SK-N-DZ (cell line): ENCODE results near the gene LEFTY2. TPM values are rescaled to one million over a fixed set of nuclear protein-coding genes. Genes with fewer than 3 reads are reported as not detected.
"Not testable (repeated sequence)": the region's sequence is repeated elsewhere in the genome, so short reads cannot be mapped to it uniquely, and the experiment has no call there.

Experiments
- DNase-seq: peaks from one replicate; pipeline ENCODE4 v3.0.0-alpha.2; 2015; ENCODE audit warnings: low spot score
- polyA plus RNA-seq, 2 experiments: library from polyadenylated mRNA; depleted of rRNA; stranded (reverse); fragments of >200 nt; gene quantifications; 2 replicates each; pipeline ENCODE4 v1.2.3, GENCODE V29; 2014

LEFTY2 gene, protein sequence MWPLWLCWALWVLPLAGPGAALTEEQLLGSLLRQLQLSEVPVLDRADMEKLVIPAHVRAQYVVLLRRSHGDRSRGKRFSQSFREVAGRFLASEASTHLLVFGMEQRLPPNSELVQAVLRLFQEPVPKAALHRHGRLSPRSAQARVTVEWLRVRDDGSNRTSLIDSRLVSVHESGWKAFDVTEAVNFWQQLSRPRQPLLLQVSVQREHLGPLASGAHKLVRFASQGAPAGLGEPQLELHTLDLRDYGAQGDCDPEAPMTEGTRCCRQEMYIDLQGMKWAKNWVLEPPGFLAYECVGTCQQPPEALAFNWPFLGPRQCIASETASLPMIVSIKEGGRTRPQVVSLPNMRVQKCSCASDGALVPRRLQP
- 1.4 and 2.0 TPM in 2 replicates for polyA plus RNA-seq (2014; cell fraction: cytosol; rRNA removed)
- polyA plus RNA-seq (2014; cell fraction: nucleus; rRNA removed) = 0.38 and 0.92 TPM in 2 replicates

DNA sequence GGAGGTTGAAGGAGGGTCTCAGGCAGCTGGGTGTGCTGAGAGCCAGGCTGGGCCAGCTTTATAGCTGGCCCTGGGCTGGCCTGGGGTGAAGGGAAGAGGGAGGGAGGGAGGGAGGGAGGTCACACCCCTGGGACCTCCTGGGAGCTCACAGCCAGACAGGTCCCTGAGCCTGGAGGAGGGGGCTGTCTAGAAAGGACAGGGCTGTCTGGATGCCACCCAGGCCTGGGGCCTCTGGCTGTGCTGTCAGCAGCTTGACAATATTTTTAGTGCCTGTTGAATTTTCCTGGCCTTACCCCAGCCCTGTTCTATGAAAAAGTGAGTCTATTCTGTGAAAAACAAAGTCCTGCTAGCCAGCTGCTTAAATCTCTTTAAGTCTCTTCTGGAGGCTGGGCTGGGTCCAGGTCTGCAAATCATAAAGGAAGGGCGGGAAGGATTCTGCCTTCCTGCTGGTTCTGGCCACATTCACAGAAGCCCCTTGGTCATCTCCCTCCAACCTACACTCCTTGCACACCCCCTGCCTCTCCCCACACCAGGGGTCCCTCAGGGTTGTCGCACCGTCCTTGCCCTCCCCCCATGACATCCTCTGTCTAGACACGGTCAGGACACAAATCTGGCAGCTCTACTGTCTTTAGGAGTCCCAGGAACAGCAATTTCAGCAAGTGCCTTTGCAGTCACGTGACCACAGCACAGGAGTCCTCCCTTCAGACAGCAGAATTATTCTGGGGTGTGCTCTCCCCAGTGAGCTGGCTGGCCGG, at the start of gene LEFTY2:
LEFTY2 (minus strand) TSS at position 34 of the 755 bp plus-strand sequence. CDS start 80 bp downstream, outside the sequence.
- DNase-seq = no peak

DNA sequence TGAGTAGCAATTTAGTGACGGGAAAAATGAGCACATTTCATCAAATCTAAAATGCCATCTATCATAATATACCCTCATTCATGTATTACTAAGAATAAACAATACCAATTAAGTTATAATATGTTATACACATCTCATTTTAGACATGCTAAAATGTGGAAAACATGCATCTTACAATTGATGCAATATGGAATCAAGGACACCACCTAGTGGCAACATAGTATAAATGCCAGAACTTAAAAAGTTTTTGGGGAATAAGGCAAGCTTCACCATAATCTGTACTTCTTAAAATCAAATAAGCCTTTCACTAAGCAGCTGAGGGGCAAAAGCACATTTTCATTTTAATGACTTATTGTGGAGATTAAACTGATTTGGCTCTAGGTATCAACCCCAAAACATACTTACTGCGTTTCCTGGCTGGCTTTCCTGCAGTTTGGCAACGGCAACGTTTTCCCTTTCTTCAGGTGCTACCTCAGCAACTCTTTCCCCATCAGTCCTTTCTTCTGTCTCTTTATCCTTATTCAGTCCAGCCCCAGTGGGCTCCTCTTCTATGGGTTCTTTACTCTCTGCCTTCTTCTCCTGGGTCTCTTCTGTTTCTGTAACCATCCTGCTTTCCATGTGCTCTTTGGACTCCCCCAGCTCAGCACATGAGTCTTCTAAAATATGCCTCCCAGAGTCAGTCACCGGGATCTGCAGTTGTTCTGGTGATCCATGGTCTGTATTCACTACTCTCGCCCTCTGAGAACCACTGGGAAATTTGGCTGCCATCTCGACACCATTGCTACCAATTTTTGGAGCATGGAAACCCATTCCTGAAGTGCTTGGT, 46.7 kb upstream of the LEFTY2 start:
- DNase-seq = no peak

DNA sequence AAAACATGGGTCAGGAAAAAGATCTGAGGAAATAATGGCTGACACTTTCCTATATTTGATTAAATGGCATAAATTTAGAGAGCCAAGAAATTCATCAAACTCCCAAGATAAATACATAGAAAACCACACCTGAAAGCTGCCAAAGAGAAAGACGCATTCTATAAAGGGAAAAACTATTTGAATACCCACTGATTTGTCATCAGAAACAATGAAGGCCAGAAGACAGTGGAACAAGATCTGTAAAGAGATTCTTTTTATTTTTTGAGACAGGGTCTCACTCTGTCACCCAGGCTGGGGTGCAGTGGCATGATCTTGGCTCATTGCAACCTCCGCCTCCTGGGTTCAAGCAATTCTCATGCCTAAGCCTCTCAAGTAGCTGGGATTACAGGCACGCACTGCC, 40.7 kb upstream of the LEFTY2 start:
- no peak for DNase-seq

DNA sequence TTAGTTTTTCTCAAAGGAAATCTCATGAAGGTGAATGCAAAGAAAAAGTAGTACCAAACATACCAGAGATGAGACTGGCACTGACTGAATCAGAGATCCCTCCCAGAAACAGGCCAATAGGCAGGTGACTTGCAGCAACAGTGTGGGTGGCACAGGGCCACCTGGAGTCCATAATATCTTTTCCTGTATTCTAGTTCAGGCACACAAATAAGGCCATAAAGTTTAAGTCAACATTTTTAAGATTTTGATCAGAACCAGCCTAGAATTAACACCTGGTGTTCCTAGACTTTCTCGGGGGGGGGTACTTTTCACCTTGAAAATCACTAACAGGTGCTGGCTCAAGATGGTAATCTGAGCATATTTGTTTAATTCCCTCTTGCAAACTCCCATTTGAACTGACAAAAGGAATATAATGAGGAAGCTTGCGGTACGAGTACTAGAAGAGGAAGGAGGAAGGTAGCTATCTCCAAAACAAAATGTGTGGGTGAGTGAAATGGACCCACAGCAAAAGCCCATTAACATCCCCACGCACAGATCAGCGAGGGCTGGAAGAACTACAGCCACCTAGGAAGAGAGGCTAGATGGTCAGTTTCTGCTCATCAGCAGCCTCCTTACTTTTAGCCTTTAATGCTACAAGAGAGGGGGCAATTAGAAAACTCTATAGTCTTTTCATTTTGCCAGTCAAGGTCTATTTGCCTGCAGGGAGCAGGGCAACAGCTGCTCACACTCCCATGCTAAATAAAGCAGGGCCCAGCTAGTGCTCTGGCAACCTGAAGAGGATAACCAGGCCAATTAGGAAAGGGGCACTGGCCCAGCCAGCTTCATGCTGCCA, 39.2 kb upstream of the LEFTY2 start:
- no peak for DNase-seq

DNA sequence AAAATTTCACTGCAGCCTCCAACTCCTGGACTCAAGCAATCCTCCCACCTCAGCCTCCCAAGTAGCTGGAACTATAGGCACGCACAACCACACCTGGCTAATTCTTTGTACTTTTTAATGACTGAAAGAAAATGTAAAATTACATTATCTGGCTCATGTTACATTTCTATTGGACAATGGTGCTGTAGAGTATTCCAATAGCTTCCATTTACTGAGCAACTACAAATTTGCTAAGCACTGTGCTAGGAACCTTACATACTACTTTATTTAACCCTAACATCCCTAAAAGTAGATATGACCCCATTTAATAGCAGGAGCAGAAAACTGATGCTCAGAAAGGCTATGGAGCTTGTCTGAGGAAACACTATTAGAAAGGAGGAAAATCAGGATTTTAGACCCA, 38.4 kb upstream of the LEFTY2 start:
- no peak for DNase-seq

DNA sequence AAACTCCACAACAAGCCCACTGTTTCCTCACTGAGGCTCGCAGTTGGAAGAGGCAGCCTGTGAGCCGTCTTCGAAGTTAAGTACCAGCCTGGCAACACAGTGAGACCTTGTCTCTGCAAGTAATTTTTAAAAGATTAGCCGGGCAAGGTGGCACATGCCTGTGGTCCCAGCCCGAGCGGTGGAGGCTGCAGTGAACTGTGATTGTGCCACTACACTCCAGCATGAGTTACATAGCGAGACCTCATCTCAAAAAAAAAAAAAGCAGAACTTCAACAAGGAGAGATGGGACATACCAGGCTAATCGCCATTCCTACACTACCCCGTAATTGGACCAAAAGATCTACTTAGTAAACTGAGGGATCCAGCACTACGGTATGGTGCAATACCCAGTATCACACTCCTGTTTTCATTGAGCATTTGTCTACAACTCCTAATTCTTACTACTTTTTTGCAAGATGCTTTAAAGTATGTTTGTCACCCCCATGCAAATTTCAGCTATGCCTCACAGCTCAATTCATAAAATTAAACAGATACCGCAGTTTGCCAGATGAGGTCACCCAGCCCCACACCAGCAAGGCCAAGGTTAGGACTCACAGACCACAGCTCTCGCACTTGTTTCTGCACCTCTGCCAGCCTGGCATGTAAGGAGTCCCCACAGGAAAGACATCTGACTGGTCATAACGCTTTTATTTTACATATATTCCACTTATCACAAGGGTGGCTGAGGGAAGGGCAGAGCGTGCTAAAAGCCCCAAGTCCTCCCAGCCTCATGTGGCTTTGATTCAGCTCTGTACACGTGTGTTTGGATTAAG, 37.1 kb upstream of the LEFTY2 start:
- no peak for DNase-seq

DNA sequence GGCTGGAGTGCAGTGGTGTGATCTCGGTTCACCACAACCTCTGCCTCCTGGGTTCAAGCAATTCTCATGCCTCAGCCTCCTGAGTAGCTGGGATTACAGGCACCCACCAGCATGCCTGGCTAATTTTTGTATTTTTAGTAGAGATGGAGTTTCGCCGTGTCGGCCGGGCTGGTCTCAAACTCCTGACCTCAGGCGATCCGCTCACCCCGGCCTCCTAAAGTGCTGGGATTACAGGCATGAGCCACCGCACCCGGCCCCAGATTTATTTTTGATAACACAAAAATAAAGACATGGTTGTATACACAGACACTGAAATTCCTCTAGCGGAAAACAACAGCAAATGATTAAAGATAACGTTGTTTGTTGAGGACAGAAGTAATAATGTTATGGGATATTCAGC, 34.1 kb upstream of the LEFTY2 start:
- not testable (repeated sequence) for DNase-seq

DNA sequence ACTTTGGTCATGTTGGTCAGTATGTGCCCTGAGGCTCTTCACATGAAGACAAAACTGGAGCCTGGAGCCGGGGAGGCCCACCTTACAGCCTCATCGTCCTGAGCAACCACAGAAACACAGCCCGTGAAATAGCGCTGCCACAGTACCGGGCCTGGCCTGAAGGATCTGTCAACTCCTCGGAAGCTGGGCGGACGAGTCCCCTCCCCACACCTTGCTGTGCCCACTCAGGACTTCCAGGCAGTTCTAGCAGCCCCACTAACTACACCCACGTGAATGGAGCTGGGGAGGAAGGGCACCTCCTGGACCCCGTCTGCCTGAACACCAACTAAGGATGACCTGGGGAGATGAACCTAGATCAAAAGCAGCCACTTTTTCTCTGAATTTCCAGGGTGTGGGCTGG, 33.4 kb upstream of the LEFTY2 start:
- DNase-seq = no peak

DNA sequence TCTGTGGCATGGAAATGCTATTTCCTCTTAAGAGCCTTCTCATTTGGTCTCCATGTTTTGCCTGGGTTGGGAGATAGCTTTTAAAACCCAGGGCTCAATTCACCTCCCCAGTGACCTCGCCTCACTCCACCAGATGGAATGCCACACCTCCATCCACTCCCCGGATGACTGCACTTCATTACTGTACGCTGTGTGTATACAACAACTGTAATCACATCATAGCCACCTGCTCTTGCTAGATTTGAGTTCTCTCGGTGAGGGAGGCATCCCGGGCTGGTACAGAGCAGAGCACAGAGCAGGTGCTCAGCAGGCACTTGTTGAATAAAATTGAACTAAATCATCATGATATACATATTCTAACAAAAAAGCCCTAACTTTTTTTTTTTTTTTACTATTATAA, 32.1 kb upstream of the LEFTY2 start:
- DNase-seq = peak; percentile 29

DNA sequence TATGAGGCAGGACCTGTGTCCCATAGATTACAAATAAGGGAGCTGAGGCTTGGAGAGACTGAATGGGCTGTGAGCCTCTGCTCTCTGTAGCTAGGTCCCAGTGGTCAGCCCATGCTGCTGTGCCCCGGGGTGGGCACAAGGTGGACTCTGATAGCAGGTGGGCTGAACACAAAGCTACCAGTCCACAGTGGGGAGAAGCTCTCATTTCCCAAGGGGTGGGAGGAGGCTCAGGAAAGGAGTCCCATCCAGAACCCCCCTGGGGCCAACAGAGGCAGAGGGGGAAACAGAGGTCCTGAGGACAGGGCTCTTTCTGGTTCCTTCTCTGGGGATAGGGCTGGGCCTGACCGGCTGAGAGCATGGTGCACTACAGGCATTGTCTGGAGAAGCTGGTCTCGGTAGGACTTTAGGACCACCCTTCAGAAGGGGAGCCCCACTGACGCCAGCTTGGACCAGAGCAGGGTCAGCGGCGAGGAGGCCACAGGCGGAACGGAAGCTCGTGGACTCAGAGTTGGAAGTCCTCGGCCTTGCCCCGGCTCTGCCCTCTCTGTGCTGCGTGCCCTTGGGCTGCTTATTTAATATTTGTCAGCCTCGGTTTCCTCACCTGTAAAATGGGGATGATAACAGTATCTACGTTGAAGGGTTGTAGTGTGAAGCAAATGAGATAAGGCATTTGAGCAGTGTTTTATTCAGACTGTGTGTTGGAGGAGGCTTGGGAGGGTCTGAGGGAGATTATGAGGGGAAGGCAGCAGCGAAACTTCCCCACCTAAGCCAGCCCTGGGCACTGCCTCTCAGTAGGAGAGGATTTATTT, 31.5 kb upstream of the LEFTY2 start:
- no peak for DNase-seq

DNA sequence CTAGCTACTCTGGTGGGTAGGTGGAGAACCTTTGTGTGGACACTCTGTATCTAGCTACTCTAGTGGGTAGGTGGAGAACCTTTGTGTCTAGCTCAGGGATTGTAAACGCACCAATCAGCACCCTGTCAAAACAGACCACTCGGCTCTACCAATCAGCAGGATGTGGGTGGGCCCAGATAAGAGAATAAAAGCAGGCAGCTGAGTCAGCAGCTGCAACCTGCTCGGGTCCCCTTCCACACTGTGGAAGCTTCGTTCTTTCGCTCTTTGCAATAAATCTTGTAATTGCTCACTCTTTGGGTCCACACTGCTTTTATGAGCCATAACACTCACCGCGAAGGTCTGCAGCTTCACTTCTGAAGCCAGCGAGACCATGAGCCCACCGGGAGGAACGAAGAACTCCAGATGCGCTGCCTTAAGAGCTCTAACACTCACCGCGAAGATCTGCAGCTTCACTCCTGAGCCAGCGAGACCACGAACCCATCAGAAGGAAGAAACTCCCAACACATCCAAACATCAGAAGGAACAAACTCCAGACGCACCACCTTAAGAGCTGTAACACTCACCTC, 29.7 kb upstream of the LEFTY2 start:
- DNase-seq = not testable (repeated sequence)

DNA sequence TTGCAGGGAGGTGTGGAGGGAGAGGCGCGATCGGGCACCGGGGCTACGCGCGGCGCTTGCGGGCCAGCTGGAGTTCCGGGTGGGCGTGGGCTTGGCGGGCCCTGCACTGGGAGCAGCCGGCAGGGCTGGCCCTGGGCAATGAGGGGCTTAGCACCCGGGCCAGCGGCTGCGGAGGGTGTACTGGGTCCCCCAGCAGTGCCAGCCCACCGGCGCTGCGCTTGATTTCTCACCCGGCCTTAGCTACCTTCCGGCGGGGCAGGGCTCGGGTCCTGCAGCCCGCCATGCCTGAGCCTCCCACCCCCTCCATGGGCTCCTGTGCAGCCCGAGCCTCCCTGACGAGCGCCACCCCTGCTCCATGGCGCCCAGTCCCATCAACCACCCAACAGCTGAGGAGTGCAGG, 28.7 kb upstream of the LEFTY2 start:
- not testable (repeated sequence) for DNase-seq

DNA sequence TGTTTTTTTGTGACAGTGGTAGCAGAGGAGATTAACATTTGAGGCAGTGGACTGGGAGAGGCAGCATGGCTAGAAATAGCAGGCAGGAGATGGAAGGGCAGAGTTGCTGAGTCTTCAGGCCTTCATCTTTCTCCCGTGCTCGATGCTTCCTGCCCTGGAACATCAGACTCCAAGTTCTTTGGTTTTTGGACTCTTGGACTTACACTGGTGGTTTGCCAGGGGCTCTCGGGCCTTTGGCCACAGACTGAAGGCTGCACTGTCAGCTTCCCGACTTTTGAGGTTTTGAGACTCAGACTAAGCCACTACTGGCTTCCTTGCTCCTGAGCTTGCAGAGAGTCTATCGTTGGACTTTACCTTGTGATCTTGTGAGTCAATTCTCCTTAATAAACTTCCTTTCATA, 24.2 kb upstream of the LEFTY2 start:
- no peak for DNase-seq

DNA sequence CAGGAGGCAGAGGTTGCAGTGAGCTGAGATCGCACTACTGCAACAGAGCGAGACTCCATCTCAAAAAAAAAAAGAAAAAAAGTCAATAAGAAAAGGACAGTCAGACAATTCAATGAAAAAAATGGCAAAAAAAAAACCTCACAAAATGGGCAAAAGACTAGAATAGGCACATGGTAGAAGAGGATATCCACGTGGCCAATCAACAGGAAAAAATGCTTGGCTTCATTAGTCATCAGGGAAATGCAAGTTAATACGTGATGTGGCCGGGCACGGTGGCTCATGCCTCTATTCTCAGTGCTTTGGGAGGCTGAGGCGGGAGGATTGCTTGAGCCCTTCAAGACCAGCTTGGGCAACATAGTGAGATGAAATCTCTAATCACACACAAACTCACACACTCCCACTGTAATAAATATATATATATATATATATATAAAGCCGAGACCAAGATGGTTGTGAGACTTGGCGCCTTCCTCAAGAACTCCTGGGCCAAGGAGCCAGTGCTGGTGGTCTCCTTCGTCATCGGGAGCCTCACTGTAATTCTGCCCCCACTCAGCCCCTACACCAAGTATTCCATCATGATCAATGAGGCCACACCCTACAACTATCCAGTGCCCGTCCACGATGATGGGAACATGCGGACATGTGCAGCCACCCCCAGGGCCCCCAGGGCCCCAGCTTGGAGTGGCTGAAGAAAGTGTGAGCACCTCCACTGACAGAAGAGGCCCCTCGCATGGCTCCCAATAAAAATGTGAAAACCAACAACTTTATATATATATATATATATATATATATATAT, 22.9 kb upstream of the LEFTY2 start:
- no peak for DNase-seq

DNA sequence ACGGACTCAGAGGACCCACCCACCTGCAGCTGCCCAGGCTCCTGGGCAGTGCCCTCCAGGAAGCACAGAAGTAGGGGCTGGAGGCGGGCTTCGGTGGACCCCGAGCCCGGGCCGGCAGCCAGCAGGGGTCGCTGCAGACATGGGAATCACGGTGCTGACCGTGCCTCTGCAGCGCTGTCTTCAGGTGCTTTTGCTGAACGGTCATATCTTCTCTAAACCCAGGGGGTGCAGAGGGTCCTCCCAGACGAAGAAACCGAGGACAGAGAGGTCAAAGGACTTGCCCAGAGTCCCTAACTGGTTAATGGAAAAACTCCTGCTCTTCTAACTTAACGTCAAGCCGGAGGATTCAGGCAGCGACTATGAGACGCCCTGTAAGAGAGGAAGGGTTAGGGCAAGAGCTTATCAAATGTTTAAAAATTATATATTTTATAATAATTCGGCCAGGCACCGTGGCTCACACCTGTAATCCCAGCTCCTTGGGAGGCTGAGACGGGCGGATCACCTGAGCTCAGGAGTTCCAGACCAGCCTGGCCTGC, 21.5 kb upstream of the LEFTY2 start:
- no peak for DNase-seq

DNA sequence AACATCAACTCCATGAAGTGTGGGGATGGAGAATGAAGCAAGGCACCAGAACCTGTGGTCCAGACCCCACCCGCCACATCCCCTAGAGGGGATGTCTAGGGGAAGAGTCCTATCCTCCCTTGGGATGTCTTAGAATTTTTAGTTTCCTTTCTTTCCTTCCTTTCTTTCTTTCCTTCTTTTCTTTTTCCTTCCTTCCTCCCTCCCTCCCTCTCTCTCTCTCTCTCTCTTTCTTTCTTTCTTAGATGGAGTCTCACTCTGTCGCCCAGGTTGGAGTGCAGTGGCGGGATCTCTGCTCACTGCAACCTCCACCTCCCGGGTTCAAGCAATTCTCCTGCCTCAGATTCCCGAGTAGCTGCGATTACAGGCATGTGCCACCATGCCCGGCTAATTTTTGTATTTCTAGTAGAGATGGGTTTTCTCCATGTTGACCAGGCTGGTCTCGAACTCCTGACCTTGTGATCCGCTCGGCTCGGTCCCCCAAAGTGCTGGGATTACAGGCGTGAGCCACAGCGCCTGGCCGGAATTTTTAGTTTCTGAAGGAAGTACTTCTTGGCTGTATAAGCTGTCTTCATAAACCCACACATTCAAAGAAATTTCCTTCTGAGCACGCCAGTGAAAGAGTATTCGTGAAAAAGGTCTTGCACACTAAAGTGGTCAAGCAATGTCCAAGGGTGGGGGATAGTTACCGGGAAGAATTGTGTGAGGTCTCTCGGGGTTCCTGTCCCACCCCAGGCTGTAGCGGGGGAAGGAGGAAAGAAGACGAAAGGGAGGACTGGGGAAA, 20.8 kb upstream of the LEFTY2 start:
- no peak for DNase-seq

DNA sequence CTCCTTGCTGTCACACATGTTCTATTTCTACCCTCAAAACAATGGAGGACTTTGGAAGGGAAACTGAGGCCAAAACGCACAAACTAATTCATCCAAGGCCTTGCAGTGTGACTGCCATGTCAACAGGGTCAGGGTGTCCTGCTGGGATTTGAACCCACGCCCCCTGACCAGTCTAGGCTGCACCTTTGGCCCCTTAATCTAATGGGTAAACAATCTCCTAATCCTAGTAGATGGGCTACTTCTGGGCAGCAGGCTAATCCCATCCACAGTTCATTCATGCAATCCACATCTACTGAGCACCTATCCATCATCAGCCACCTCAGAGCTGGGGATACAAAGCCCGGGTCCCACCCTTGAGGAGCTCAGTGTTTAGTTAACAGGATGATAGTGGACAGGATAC, 17.0 kb upstream of the LEFTY2 start:
- DNase-seq = no peak
